Activated T-cell treated with anti-CD3 and anti-CD28 coated beads for 1 hour (primary cell): ENCODE measurements around the gene SLC6A15.

Experiments
- DNase-seq: peaks from one replicate; pipeline ENCODE4 v3.0.0-alpha.2; 2020; ENCODE audit warnings: low read depth

The SLC6A15 gene

GRCh38 chr12:84874125-84874824 is 38.3 kb downstream of the SLC6A15 start:
- DNase-seq, result no peak

DNA sequence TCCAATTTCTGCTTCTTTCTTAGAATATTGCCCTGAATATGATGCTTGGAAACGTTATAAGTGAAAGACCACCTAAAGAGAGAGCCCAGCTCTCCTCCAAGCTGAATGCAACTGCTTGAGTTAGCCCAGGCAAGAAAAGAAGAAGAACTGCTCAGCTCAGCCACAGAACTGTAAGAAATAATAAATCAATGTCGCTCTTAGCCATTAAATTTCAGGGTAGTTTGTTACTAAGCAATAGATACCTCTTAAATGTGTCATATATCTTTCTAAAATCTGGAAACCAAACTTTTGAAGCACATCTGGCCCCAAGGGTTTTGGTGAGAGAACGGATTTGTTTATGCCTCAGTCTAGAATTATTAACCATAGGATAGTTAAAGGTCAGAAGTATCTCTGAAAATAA is 50.4 kb downstream of the SLC6A15 start:
- DNase-seq, result no peak

- no peak for DNase-seq
These were observed 51.9 kb downstream of the SLC6A15 start for GRCh38 chr12:84860718-84861117.

DNA sequence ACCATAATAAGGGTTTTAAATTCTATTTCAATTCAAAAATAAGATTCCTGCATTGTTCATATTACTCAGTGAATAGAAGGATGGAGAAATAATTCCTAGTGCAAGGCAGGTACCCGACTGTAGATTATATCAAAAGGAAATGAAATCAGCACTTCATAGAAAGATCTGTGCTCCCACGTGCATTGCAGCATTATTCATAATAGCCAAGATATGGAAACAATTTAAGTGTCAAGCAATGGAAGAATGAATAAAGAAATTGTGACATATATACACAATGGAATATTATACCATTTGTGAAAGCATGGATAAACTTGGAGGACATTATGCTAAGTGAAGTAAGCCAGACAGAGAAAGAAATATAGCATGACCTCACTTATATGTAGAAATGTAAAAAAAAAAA is 53.8 kb downstream of the SLC6A15 start:
- DNase-seq, result no peak

DNA sequence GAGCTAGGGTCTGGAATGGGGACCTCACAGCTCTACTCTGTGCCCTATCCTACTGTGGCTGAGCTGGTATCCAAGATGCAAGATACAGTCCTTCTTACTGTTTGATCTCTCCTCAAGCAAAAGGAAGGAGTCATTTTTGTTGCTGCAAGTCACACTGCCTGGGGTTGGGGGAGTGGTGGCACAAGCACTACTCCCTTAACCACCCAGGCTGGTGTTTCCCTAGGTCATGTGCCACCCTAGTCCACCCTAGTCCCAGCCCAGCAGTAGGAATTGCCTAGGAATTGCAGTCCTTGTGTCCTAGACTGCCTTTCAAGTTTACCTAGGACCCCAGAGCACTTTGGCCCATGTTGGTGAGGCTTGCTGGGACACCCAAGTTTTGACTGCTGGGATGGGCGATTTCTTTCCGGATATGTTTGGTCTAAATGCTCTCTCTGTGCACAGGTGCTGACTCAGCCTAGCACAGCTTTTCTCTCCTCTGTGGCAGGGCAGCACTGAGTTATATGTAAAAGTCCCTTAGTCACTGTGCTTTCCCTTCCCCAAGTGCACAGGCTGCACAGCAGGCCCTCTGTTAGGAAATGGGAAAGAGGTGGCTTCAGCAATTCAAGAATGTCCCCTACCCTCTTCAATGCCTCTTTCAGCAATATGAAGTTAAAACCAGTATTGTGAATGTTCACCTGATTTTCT is 54.9 kb downstream of the SLC6A15 start:
- no peak for DNase-seq

GRCh38 chr12:84856156-84856900 is 56.3 kb downstream of the SLC6A15 start:
- DNase-seq, result no peak

GRCh38 chr12:84843593-84844144 is 68.9 kb downstream of the SLC6A15 start:
- DNase-seq, result no peak

DNA sequence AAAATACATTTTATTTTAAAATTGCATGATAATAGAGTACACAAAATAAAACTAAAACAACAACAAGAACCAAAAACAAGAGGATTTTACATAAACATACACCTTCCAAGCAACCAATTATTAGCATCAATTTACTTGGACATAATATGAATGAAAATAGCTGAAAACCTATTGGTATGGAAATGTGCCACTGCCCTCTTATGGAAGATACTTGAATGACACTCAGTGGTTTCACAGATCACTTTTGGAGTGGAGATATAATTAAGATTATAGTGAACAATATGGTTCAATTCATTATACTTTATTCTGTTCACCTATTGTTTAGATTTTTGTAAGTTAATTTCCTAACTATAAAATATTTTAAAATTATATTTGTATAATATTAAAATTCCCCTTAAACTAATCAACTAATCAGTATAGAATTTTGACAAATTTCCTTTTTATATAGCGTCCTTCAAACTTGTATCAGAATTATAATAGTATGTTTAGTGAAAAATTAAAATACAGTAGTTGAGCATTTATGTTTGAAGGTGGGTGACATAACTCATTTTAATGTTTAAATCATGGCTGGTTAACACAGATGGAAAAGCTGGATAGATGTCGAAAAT is 70.1 kb downstream of the SLC6A15 start:
- no peak for DNase-seq

DNA sequence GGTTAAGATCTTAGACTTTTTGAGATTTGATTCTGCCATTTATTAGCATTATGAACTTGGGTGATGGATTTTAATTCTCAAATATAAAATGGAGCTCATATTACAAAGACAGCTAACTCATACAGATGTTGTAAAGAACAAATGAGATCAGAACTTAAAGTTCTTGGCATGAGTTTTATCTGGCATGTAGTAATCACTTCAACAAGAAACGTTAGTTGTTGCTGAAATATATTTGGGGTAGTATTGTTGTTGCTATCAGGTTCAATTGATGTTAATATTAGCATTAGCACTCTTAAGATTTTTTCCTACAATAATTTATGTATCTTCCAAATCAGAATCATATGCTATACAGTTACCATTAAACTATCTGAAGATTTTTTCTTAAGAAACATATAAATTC is 71.0 kb downstream of the SLC6A15 start:
- no peak for DNase-seq

- DNase-seq, result no peak
These were observed 72.2 kb downstream of the SLC6A15 start for GRCh38 chr12:84840356-84840755.

- no peak for DNase-seq
These were observed 85.7 kb downstream of the SLC6A15 start for GRCh38 chr12:84826925-84827324.

DNA sequence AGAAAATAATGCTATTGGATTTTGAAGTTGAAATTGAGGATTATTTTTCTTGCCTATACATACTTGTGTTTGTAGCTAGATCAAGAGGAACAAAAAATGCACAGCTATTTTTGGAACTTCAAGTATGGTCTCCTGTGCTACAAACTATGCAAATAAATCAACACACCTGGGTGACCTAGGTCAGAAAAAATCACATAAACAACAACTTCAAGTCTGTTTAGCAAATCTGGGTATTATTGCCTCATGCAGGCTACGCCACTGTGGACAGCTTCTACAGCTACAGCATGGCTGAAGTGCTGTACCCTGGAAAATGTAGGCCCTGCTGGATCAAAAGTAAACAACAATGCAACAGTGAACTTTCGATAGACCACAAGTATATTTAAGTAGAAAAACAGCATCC is 87.5 kb downstream of the SLC6A15 start:
- no peak for DNase-seq

GRCh38 chr12:84822525-84822924 is 90.1 kb downstream of the SLC6A15 start:
- no peak for DNase-seq

GRCh38 chr12:84816916-84817695 is 95.5 kb downstream of the SLC6A15 start:
- no peak for DNase-seq

GRCh38 chr12:84814664-84815245 is 97.8 kb downstream of the SLC6A15 start:
- DNase-seq, result no peak

DNA sequence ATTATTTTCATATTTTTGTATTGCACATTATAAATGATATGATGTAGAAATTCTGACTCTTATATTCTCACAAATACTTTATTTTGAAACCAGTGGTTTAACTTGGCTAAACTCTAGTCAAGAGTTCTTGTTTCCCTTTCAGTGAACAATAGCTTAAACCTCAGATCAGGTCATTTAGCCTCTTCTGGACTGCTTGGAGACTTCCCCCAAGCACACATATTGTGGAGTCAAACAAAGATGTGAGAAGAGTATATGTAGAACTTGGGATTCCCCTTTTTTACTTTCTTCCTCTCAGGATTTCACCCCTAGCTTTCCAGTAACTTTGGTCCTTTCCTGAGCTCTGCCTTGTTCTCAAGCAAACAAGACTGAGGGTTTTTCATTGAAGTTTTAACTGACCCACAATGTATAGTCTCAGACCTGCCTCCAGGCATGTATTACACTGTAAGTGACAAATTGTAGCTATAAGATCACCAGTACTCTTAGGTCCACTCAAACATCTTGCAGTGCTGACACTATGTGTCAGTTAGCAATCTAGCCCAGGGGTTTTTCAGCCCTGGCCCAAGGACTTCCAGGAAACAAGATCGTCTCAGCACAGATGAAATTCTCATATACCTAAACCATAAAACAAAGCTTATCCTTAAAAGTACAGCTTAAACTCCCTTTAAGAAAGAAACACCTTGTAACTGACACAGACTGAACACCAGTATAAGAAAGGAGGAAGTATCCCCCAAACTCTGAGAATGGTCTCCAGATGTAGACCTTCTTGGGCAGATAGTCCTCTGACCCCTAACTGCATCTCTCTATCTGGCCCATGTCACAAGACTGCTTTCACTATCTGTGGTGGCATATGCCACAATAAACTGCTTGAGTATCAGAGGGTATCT is 98.6 kb downstream of the SLC6A15 start:
- DNase-seq, result no peak

DNA sequence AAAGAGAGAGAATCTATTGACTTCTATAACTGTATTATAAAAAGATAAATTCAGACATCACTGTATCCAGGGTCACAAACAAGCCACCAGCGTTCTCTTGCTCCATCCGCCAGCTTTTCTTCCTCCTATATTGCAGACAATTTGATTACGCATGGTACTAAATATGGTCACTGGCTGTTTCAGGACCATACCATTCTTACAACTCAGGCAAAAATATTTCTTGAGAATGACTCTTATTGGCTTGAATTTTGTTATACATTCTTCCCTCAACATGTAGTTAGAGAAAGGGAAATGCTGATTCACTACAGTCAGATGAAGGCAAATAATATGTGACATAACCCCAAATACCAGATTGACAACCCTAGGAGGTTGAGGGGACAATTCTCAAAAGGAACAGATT is 101.3 kb downstream of the SLC6A15 start:
- DNase-seq, result no peak

GRCh38 chr12:84810611-84811010 is 102.0 kb downstream of the SLC6A15 start:
- DNase-seq, result no peak
